Activated effector memory CD4-positive, alpha-beta T cell treated with Interleukin-2 at 50 U/mL for 16 hours (primary cell): Measurements from ENCODE around the gene CNNM4.

Experiments
- DNase-seq: peaks from one replicate; pipeline ENCODE4 v3.0.0-alpha.2; 2020

CNNM4 gene

GRCh38 chr2:96815326-96816126 lies 54.8 kb downstream of the CNNM4 start:
- peak; percentile 26 for DNase-seq

- DNase-seq, result peak; percentile 94
These were observed 55.6 kb downstream of the CNNM4 start, which contains the start of gene CNNM3 for GRCh38 chr2:96816127-96816835. Gene CNNM3, plus strand, starts transcription at chr2:96816268. Its CDS starts 10 bp downstream, at chr2:96816278.

GRCh38 chr2:96816836-96817702 lies 56.4 kb downstream of the CNNM4 start:
- no peak for DNase-seq

GRCh38 chr2:96817882-96818281 lies 57.2 kb downstream of the CNNM4 start:
- DNase-seq, result no peak

- no peak for DNase-seq
These were observed 58.6 kb downstream of the CNNM4 start for GRCh38 chr2:96819128-96819875.

- DNase-seq, result no peak
These were observed 59.3 kb downstream of the CNNM4 start for GRCh38 chr2:96819876-96820511.

- no peak for DNase-seq
These were observed 60.5 kb downstream of the CNNM4 start for GRCh38 chr2:96821113-96821675.

- no peak for DNase-seq
These were observed 62.1 kb downstream of the CNNM4 start for GRCh38 chr2:96822786-96823185.

GRCh38 chr2:96823198-96823597 lies 62.5 kb downstream of the CNNM4 start:
- DNase-seq, result no peak

GRCh38 chr2:96824079-96824870 lies 63.6 kb downstream of the CNNM4 start:
- no peak for DNase-seq

GRCh38 chr2:96825057-96825456 lies 64.4 kb downstream of the CNNM4 start:
- DNase-seq, result no peak

- DNase-seq, result no peak
These were observed 66.0 kb downstream of the CNNM4 start for GRCh38 chr2:96826546-96827278.

GRCh38 chr2:96828436-96828835 lies 67.7 kb downstream of the CNNM4 start:
- no peak for DNase-seq

- no peak for DNase-seq
These were observed 68.2 kb downstream of the CNNM4 start for GRCh38 chr2:96828874-96829273.

GRCh38 chr2:96830044-96830562 lies 69.4 kb downstream of the CNNM4 start:
- no peak for DNase-seq

- no peak for DNase-seq
These were observed 71.0 kb downstream of the CNNM4 start for GRCh38 chr2:96831679-96832078.

- no peak for DNase-seq
These were observed 71.7 kb downstream of the CNNM4 start for GRCh38 chr2:96832408-96832753.

- DNase-seq, result no peak
These were observed 72.2 kb downstream of the CNNM4 start for GRCh38 chr2:96832754-96833507.

GRCh38 chr2:96835830-96836229 lies 75.1 kb downstream of the CNNM4 start:
- DNase-seq, result no peak
